NCI-H2029 treated with DMSO at 0.1 percent for 48 hours (cell line): ENCODE data around the gene IL17RA.

Source experiments
- DNase-seq: peaks from one replicate; lab custom pipeline; 2025; lab: John Stamatoyannopoulos, UW

The IL17RA gene

GRCh38 chr22:17106161-17106784 lies 21.5 kb downstream of the IL17RA start:
- DNase-seq, result no peak

GRCh38 chr22:17106785-17107546 lies 22.2 kb downstream of the IL17RA start:
- DNase-seq, result no peak

- DNase-seq, result no peak
Measured at GRCh38 chr22:17107547-17107810, 22.7 kb downstream of the IL17RA start.

GRCh38 chr22:17108256-17109112 lies 23.7 kb downstream of the IL17RA start:
- no peak for DNase-seq

- no peak for DNase-seq
Measured at GRCh38 chr22:17109113-17109865, 24.5 kb downstream of the IL17RA start.

GRCh38 chr22:17109976-17110375 lies 25.2 kb downstream of the IL17RA start:
- no peak for DNase-seq

GRCh38 chr22:17110791-17111550 lies 26.2 kb downstream of the IL17RA start:
- DNase-seq, result no peak

GRCh38 chr22:17112491-17113042 lies 27.8 kb downstream of the IL17RA start:
- DNase-seq, result no peak

- DNase-seq, result no peak
Measured at GRCh38 chr22:17113600-17113999, 28.8 kb downstream of the IL17RA start.

GRCh38 chr22:17114173-17114897 lies 29.5 kb downstream of the IL17RA start:
- no peak for DNase-seq

GRCh38 chr22:17114898-17115235 lies 30.1 kb downstream of the IL17RA start:
- DNase-seq, result no peak

GRCh38 chr22:17115236-17115635 lies 30.4 kb downstream of the IL17RA start:
- no peak for DNase-seq

- DNase-seq, result no peak
Measured at GRCh38 chr22:17115945-17116565, 31.3 kb downstream of the IL17RA start.

GRCh38 chr22:17116572-17117330 lies 32.0 kb downstream of the IL17RA start:
- no peak for DNase-seq

GRCh38 chr22:17117400-17117799 lies 32.6 kb downstream of the IL17RA start:
- DNase-seq, result no peak

- DNase-seq, result no peak
Measured at GRCh38 chr22:17117890-17118289, 33.1 kb downstream of the IL17RA start.

GRCh38 chr22:17118342-17118741 lies 33.5 kb downstream of the IL17RA start:
- no peak for DNase-seq

- no peak for DNase-seq
Measured at GRCh38 chr22:17119481-17120202, 34.8 kb downstream of the IL17RA start.

- no peak for DNase-seq
Measured at GRCh38 chr22:17120281-17120680, 35.5 kb downstream of the IL17RA start.
